LNCAP (cell line): Measurements from ENCODE around the gene CCL16.

Source experiments
- TF ChIP-seq, protein P1 (sequence below): fragments of 450-650 bp; IDR thresholded peaks from 2 replicates; pipeline ENCODE4 v1.5.1; 2017; ENCODE audit warnings: mild to moderate bottlenecking

CCL16 gene

GRCh38 chr17:36000732-36001109 lies 19.4 kb upstream of the CCL16 start:
- TF ChIP-seq, protein P1, sequence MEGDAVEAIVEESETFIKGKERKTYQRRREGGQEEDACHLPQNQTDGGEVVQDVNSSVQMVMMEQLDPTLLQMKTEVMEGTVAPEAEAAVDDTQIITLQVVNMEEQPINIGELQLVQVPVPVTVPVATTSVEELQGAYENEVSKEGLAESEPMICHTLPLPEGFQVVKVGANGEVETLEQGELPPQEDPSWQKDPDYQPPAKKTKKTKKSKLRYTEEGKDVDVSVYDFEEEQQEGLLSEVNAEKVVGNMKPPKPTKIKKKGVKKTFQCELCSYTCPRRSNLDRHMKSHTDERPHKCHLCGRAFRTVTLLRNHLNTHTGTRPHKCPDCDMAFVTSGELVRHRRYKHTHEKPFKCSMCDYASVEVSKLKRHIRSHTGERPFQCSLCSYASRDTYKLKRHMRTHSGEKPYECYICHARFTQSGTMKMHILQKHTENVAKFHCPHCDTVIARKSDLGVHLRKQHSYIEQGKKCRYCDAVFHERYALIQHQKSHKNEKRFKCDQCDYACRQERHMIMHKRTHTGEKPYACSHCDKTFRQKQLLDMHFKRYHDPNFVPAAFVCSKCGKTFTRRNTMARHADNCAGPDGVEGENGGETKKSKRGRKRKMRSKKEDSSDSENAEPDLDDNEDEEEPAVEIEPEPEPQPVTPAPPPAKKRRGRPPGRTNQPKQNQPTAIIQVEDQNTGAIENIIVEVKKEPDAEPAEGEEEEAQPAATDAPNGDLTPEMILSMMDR = no peak

GRCh38 chr17:35998756-35999155 lies 17.5 kb upstream of the CCL16 start:
- TF ChIP-seq, protein P1 = no peak

DNA sequence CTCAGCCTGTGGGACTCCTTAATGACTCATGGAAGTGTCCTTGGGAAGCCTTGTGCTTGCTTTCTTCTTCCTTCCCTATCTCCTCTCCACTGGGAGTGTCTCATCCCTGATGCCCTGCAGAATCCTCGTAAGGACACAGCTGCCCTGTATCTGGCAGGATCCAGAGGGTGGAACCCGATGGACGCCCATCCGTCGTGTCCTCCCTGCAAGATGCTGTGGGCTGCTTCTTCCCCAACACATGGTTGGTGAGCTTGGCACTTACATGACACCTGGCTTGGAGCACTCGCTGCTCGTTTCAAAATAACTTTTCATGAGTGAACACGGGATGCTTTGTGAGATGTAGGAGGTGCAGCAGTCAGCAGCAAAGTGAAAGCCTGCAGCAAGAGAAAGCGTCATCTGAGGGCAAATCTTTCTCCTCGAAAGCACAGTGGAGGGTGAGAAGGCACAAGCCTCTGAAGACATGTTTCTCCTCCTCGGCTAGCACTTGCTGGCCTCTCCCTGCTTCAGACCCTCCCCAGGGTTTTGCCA lies 16.8 kb upstream of the CCL16 start:
- TF ChIP-seq, protein P1 = no peak

DNA sequence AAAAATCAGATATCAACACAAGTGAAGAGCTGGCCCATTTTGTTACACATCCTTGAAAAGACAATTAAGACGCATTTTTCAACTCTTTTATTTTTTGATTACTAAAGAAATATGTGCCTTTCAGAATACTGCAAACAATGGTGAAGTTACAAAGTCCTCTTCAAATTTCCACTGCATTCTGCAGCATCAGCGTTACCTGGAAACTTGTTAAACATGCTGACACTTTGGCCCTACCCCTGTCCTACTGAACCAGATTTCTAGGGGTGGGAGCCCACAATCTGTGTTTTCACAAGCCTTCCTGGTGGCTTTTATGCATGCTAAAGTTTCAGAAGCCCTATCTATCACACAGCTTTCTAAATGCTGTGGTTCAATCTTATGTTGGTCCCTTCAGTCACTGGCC lies 9.8 kb upstream of the CCL16 start:
- TF ChIP-seq, protein P1 = no peak

DNA sequence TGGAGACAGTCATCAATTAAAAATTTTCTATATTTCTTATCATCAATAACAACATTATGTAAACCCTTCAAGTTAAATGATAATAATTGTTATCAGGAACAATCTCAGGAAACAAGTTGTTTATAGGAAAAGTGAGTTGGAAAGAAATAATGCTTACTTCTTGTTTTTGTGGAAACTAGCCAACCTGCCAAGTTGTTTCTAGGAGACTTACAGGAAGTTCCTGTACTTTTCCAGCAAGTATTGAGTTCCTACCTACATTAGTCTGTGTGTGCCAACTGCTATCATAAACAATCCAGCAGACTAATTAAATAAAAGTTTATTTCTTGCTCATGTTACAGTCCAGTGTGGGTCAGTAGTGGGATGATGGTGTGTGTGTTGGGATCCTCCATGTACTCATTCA lies 6.9 kb upstream of the CCL16 start:
- TF ChIP-seq, protein P1 = no peak

- TF ChIP-seq, protein P1 = no peak
Observed at GRCh38 chr17:35986643-35987042, 5.3 kb upstream of the CCL16 start, which contains the start of gene CCL14. Gene CCL14 (minus strand): TSS chr17:35986729. CDS start chr17:35986649, 80 bp downstream.

- TF ChIP-seq, protein P1 = no peak
Observed at GRCh38 chr17:35984140-35984539, 2.8 kb upstream of the CCL16 start.
